NOMO-1 (cell line): ENCODE results near the gene CXCR5.

Experiments
- DNase-seq, 2 experiments: peaks; one replicate each; lab custom pipeline; 2025; ENCODE audit not compliant: unreplicated experiment in 2 of 2; lab: John Stamatoyannopoulos, UW

CXCR5 gene

DNA sequence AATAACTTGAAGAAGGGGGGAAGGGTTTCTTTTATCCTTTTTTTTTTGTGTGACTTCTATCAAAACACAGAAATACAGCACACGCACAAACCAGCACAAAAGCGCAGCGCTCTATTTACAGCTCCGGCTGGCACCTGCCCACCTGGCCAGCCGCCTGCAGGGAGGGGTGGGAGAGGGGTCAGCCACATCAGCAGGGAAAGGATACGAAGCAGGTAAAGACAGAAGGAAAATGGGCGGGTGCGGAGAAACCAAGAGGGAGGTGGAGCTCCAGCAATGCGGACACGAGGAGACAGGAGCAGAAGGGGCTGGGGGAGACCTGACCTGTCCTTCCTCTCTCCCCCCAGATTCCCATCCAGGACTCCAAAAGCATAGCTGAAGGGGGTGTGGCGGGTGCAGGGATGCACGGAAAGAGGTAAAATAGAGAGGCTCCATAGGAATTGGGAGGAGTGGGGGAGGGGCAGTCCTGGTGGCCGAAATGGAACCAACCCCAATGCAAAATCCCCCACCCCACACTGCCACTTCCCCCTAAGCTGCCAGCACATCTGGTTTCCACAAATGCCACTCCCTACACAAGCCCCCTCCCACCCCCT is 14.1 kb downstream of the CXCR5 start:
- no peak for DNase-seq

DNA sequence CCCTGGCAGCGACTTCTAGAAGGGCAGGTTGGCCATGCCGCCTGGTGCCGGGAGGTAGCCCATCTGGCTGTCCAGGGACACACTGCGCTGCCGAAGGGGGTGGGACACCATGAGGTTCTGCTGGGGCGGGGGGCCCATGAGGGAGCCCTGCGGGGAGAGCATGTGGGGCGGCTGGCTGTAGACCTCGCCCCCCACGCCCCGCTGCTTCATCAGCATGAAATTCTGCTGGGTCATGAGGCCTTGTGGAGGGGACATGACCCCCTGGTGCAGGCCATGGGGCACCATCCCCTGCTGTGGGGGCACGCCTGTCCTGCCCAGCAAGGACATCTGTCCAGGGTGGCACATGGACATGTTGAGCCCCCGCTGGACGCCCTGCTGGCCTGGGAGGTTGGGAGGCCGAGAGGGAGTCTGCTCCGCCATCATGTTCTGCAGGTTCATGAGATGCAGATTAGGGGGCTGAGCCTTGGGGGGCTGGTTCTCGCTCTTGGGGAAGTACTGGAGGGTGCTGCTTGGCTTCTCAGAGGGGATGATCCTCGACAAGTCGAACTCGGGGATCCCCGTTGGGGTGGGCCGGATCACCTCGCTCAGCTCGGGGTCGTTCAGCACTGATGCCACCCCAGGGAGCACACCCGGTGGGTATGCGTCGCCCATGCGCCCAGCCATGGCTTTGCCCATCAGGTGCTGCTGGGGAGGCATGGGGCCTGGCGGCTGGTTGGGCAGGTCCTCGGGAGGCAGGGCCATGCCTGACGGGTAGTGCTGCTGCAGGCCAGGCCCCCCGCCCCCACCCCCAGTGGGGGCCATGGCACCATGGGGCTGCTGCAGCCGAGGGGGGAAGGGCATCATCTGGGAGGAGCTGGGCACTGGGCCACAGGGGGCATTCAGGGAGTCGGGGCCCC is 15.0 kb downstream of the CXCR5 start:
- no peak for DNase-seq

DNA sequence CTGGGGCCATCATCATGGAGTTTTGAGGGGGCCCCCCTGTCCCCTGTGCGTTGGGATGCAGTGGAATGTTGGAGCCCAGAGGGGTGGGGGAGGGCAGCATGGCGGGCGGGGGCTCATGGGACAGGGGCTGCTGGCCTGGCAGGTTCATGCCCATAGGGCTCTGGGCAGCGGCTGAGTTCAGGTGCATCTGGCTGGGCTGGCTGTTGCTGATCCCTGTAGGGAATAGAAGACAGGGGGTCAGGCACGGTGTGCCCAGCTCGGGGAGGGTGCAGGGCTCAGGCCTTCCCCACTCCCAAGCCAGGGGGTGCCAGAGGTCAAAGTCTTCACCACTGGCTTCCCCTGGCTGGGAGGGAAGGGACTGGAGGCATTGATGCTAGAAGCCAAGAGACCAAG is 15.6 kb downstream of the CXCR5 start:
- no peak for DNase-seq

DNA sequence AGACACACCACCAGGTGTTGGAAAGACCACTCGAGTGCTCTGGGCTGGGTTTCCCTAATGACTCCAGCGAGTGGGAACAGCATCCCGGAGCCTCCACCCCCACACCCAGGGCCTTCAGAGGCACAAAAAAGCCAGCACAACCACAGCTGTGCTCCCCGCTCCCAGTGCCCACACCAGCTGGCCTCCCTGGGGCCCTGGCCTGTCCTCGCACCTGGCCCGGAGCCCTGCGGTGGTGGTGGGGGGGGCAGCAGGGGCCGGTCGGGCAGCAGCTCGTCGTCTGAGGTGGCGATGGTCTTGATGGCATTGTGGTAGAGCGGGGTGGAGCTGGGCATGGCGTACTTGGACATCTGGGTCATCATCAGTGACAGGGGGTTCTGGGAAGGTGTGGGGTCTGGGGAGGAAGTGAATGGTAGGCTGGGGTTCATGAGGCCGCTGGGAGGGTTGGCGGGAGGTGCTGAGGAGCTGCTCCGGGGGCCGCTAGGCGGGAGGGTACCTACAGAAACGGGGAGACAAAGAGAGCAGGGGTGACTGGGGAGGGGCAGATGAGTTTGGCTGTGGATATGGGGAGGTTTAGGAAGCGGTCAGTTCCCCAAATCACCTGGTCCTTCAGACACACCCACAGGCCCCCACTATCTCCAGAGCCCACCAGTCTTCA is 16.1 kb downstream of the CXCR5 start:
- no peak for DNase-seq

DNA sequence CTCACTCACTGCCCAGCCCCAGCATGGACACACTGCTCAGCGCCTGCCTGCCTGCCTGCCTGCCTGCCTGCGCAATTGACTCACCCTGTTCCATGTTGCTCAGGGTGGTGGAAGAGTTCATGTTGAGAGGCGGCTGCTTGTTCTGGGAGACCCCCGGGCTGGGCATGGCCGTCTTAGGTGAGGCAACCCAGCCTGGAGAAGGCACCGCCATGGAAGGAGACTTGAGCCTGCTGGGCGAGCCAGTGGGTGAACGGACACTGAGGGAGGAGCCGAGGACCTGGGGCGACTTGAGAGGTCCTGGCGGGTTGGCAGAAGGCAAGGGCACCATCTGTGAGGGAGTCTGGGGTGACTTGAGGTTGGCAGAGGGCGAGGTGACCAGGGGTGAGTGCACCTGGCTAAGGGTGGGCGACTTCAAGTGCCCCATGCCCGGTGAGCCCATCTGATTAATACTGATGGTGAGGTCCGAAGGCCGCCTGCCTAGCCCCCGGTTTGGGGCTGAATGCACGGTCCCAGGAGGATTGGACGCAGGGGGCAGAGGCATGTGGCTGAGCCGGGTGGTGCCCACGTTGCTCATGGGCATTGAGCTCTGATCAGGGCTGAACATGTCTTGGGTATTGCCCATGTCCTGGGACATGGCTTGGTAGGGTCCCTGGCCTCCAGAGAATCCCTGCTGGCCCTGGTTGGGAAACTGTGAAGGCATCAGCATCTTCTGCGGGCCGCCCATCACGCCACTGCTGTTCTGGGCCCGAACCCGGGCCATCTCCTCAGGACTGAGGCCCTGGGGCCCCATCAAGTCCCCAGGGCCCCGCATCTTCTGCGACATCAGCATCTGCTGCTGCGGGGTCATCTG is 17.1 kb downstream of the CXCR5 start:
- no peak for DNase-seq

DNA sequence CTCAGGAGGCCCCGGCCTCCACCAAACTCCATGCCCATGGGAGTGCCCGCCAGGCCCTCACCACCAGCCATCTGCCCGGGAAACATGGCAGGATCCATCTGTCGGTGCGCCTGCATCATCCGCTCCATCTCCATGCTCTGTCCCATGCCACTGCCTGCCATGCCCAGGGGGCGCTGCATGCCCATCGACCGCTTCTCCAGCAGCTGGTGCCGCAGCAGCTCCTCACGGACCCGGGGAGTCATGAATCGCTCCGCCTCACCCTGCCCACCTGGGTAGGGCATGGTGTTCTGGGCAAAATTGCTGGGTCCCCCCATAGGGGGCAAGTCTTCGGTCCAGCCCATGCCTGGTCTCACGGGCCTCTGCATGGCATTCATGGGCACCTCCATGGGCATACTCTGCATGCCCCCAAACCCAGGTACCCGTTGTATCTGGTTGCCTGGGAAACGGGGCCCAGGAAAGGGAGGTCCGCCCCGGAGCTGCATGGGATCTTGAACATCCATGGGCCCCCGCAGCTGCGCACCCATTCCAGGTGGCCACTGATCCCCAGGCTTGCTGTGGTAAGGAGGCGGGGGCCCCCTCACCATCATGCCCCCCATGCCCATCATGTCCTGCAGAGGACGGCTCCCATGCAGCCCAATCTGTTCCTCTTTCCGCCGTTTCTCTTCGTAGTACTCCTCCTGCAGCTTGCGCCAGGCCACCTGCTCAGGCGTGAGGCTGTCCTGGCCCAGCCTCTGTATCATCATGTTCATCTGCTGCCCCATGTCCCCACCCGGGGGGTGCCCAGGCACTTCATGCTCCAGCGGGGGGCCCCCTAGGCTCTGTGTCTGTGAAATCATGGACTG is 18.0 kb downstream of the CXCR5 start:
- no peak for DNase-seq

DNA sequence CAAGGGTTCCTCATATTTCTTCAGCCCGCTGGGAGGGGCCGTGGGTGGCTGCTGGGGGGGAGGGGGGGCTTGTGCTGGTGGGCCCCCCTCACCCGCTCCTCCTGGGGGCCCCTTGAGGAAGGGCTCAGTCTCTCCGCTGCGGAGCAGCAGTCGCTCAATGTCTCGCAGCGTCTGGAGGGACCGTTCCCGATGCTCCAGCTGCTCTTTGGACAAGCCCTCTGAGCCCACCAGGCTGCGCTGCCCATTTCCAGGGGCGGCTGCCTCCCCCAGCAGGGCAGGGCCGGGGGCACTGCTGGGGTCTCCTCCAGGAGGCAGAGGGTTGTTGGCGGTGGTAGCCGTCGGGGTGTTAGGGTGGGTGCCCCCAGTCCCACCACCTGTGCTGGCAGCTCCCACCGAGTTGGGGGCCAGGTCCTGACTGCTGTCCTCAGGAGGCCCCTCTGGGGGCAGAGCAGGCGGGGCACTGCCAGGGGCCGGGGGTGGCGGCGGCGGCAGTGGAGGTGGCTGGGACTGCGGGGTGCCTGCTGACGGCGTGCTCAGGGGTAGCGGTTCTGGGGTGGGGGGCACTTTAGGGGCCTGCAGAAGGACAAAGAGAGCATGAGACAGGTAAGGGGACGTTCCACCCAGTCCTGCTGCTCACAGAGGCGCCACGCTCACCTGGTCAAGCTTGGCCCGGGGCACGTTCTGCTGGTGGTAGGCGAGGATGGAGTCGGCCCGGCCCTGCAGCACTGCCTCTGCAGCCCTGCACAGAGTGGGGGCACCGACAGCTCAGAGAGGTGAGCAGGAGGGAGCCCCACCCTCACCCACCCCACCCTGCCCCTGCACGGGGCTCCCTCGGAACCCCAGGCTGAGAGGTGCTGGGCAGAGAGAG is 18.9 kb downstream of the CXCR5 start:
- DNase-seq: no peak

DNA sequence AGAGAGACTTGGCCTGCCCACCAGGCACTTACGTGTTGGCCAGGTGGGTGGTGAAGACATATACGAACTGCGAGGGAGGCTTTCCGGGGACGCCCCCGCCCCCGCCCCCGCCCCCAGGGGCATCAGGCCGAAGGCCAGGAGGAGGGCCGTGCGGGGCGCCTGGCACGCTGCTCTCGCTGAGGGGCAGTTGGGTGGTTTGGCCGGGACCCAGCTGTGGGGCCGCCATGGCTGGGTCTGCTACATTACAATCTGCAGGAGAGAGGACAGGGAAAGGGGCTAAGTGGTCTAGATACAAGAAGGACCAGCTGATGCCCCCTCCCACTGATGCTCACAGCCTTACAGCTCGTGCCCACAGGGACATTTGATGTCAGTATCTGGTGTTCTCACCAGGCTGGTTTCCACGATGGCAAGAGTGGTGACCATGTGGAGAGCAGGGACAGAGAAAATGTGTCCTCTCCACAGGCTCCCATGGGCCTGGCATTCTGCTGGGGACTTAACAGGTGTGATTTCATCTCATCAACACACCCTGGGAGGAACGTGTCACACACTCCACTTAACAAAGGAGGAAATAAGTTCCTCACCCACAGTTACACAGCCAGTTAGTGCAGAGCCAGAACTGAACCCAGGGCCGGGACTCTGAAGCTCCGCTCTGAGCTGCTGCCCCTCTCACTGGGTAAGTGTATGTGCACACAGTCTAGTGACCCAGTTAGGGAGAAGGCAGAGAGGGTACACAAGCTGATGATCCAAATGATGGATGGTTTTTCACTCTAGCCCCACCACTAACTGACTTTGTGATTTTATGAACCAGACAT is 19.7 kb downstream of the CXCR5 start:
- DNase-seq: no peak

DNA sequence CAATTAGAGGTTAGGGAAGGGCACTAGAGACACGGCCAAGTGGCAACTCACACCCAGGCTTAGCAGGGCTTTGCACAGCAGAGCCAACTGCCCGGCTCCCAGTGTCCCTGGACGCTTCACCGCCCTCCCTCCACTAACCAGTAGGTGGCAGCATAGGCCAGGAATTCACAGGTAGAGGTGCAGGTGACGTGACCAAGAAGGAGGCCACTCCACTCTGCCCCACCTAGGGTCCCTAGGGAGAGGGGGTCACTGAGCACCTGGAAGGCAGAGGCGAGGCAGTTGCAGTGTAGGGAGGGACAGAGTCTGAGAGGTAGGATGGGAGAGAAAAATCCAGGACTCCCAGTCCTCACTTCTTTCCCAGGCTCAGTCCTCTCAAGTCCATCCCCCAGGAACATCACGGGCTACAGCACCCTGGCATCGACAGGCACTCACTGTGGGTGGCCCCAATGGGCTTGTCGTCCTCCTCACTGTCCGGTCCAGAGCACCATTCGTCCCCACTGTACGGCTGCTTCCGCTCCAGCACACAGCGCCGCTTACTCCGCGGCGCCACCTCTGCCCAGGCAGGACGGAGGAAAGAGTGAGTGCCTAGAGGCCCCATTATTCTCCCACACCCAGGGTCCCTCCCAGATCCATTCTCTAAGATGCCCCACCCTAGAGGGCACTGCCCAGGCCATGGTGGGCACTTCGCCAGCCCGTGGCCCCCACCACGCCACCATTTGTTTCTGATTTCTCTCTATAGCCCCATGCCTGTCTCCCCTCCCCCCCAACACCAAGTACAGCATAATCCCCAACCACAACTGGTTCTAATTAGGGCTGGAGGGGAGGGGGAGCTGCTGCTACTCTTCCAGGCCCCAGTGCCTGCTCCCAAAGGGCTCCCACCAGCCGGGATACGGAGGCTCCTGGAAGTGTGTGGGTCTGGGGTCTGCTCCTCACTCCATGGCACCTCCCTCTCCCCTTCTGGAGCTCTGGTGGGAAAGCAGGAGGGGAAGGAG is 23.7 kb downstream of the CXCR5 start:
- DNase-seq: peak; percentile 65 to 66

DNA sequence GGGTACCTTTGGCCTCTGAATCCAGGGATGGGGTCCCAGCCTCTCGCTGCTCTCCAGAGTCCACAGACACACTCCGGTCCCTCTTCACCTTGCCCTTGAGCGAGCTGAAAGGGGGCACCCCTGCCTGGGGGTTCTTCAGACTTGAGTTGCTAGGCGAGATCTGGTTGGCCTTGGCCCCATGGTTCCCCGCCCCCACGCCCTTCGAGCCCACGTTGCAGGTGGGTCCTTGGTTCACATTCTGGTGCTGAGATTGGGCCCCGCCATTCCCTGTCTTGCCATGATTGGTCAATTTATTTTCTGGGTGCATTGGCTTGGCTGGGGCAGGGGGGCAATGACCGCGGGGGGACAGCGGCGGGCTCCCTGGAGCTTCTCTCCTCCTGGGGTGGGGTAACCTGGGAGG is 24.6 kb downstream of the CXCR5 start:
- DNase-seq: no peak

DNA sequence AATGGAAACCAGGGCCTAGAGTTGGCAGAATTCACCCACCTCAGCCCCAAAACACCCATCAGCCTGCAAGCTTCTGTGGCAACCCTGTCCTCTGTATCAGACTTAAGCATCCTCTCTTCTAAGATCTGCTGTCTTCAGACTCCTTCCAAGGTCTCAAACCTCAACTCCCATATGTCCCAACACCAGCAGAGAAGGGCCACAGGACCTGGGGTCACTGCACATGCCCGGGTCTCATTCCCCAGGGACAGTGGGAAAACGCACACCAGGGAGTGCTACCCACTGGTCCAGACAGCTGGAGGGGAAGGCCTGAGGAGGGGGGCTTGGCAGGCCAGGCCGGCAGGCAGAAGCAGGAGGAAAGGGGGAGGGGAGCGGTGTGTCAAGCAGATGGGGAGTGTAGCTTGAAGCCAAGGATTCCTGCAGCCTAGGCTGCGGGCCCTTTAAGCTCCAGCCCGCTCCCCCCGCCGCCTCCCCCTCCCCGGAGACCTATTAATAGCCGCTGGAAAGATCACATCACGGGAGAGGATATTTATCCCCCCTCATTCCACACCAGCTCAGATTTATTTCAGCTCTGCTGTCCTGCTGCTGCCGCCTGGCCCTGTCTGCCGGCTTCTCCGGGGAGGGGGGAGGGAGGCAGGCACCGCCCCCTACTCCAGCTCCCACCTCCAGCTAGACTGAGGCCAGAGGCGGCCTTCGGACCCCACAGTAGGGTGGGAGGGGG is 25.4 kb downstream of the CXCR5 start:
- DNase-seq: no peak

DNA sequence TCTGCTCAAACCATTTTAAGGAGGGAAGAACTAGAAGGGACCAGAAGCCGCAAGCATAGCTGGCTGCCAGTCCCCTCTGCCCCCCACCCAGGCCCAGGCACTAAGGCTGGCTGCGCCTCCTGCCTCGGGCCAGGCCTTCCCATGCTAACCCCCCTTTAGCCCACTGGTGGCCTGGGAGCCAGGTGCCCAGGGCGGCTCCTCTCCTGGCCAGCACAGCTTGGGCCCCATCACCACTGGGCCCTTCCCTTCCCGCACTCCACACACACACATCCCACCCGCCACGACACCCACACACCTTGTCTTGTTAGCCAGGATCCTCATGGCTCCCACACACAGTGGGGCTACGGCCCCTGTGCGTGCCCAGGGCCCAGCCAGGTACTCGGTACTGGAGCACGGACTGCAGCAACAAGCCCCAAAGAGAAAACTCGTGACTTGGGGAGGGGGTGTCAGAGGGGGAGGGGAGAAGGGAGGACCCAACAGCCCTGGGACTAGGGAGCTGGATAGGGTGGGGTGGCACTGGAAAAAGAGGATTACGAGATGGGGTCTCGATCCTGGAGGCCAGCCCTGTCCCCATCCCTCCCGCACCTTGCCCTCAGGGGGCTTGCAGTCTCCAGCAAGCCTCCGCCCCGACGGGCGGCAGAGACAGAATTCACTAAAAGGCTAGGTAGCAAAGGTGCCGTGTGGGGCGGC is 26.1 kb downstream of the CXCR5 start:
- DNase-seq: no peak

DNA sequence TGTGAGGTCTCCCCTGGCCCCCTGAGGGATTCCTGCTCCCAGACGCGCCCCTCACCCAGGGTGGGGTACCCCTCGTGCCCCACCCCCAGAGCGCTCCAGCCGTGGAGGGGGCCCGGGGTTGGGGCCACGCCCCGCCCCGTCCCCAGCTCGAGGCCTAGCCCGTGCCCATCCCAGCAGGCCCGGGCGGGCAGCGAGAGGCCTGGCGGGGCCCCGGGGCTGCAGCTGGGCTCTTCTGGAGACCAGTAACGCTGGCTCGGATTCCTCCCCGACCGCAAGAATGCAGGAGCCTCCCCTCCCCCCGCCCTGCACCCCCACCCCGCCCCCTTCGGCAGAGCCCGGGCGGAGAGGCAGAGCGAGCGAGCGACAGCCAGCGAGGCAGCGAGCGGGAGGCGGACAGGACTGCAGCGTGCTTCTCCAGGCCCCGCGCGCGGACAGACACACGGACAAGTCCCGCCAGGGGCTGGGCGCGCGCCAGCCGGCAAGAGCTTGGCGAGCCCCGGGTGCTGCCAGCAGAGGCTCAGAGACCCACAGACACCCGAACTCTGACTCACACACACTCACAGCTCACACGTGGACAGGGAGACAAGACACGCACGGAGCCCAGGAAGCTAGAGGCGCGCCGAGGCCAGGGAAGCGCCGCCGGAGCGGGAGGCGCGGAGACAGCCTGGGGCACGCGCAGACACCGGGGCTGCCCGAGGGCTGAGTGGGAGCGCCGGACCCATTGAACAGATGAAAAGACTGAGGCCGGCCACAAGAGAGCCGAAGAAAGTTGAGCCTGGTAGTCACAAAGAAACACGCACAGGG is 26.8 kb downstream of the CXCR5 start:
- DNase-seq: no peak

DNA sequence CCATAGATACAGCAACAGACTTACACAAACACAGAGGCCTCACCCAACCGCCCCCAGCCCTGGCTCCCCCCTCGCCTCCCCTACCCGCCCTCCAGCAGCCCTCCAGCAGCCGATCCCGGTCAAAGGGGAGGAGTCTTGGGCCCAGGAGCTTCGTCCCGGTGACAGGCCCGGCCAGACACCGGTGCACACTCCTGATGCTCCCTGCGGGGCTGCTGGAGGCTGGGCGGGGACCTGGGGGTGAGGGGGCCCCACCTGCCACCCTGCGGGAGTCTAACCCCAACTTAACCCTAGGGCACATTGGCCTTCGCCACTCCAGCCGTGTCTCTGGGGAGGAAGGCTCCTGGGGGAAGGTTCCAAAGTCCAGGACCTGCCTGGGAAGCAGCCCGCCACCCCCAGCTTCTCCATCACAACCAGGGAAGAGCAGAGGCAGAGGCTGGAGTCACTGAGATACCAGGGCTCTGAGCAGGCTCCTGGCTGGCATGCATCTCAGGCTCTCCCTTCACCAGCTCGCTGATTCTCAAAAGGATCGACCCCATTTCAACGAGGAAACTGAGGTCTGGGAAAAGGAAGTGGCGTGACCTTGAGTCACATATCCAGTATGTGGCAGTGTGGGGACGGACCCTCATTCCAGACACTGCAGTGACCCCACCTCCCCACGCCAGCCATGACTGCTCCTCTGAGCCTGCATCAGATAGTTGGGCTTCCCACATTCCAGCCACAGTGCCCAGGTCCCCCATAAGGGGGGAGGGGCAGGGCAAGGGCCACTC is 27.6 kb downstream of the CXCR5 start:
- no peak for DNase-seq
